Liver (tissue), 3 donors: ENCODE results near the gene ZNF33B.

Experiments
- FOXA1 ChIP-seq: IDR thresholded peaks from 2 replicates; pipeline ENCODE4 v1.6.1; 2016; ENCODE audit warnings: antibody characterized with exemption
- JUND ChIP-seq, 2 donors: IDR thresholded peaks; 2 replicates each; pipeline ENCODE4 v1.6.1; 2016; ENCODE audit warnings: antibody characterized with exemption in 2 of 2
- MAX ChIP-seq: IDR thresholded peaks from 2 replicates; pipeline ENCODE4 v1.6.1; 2016; ENCODE audit warnings: antibody characterized with exemption
- RAD21 ChIP-seq, 2 donors: IDR thresholded peaks; 2 replicates each; pipeline ENCODE4 v1.6.1; 2016; ENCODE audit warnings: antibody characterized with exemption in 2 of 2, mild to moderate bottlenecking in 2 of 2
- REST ChIP-seq: IDR thresholded peaks from 2 replicates; pipeline ENCODE4 v1.6.1; 2016; ENCODE audit warnings: antibody characterized with exemption, mild to moderate bottlenecking
- SP1 ChIP-seq: IDR thresholded peaks from 2 replicates; pipeline ENCODE4 v1.6.1; 2018; ENCODE audit warnings: antibody characterized with exemption, mild to moderate bottlenecking
- TAF1 ChIP-seq: conservative IDR thresholded peaks from 2 replicates; pipeline ENCODE4 v1.6.1; 2016; ENCODE audit warnings: antibody characterized with exemption, mild to moderate bottlenecking
- TF ChIP-seq, protein P1 (sequence below): fragments of 150-350 bp; IDR thresholded peaks from 2 replicates; pipeline ENCODE4 v1.5.1; 2017; ENCODE audit warnings: improper control_type of control experiment, low read depth, low read length; ENCODE audit not compliant: missing input control
- TF ChIP-seq, protein P2 (sequence below): IDR thresholded peaks from 2 replicates; pipeline ENCODE4 v1.6.1; 2016; ENCODE audit warnings: antibody characterized with exemption
- donor health status: healthy.
- donor health status: healthy.

- TF ChIP-seq, protein P1, sequence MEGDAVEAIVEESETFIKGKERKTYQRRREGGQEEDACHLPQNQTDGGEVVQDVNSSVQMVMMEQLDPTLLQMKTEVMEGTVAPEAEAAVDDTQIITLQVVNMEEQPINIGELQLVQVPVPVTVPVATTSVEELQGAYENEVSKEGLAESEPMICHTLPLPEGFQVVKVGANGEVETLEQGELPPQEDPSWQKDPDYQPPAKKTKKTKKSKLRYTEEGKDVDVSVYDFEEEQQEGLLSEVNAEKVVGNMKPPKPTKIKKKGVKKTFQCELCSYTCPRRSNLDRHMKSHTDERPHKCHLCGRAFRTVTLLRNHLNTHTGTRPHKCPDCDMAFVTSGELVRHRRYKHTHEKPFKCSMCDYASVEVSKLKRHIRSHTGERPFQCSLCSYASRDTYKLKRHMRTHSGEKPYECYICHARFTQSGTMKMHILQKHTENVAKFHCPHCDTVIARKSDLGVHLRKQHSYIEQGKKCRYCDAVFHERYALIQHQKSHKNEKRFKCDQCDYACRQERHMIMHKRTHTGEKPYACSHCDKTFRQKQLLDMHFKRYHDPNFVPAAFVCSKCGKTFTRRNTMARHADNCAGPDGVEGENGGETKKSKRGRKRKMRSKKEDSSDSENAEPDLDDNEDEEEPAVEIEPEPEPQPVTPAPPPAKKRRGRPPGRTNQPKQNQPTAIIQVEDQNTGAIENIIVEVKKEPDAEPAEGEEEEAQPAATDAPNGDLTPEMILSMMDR = no peak
- TF ChIP-seq RAD21 (IDR thresholded peaks at IDR 0.05) (no peak), SP1 (no peak), JUND (IDR thresholded peaks at IDR 0.05) (no peak), MAX (no peak), FOXA1 (no peak), TAF1 (no peak), REST (no peak)
- TF ChIP-seq, protein P2, sequence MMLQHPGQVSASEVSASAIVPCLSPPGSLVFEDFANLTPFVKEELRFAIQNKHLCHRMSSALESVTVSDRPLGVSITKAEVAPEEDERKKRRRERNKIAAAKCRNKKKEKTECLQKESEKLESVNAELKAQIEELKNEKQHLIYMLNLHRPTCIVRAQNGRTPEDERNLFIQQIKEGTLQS = no peak
These were observed 86.7 kb downstream of the ZNF33B start for GRCh38 chr10:42551582-42552187.
